Mesendoderm (in vitro differentiated cells): ENCODE measurements around the gene KRT5.

Source experiments
- DNase-seq: peaks from one replicate; pipeline ENCODE4 v3.0.0; 2013
- H2AK5ac ChIP-seq: 2 replicates; pipeline ENCODE4 v1.6.1; 2013; ENCODE audit warnings: low read length, inconsistent platforms
- H2BK120ac ChIP-seq: 2 replicates; pipeline ENCODE4 v1.6.1; 2013; ENCODE audit warnings: low read depth, mild to moderate bottlenecking, low read length, moderate library complexity, mixed read lengths
- H2BK15ac ChIP-seq: replicated peaks from 2 replicates; pipeline ENCODE4 v1.6.1; 2013; ENCODE audit warnings: low read depth, mild to moderate bottlenecking, moderate library complexity
- H2BK5ac ChIP-seq: 2 replicates; pipeline ENCODE4 v1.6.1; 2013; ENCODE audit warnings: low read length, inconsistent platforms
- H3K18ac ChIP-seq: 2 replicates; pipeline ENCODE4 v1.6.1; 2013; ENCODE audit warnings: mild to moderate bottlenecking, low read length, mixed read lengths
- H3K23ac ChIP-seq: one replicate; pipeline ENCODE4 v1.6.1; 2013; ENCODE audit warnings: low read length
- H3K27ac ChIP-seq: 2 replicates; pipeline ENCODE4 v1.5.1; 2013; ENCODE audit warnings: low read depth, mild to moderate bottlenecking, inconsistent platforms, low read length, moderate library complexity
- H3K27me3 ChIP-seq: 2 replicates; pipeline ENCODE4 v1.6.1; 2013; ENCODE audit warnings: low read length, control low read depth, mild to moderate bottlenecking, inconsistent platforms; ENCODE audit not compliant: insufficient read depth, poor library complexity
- H3K36me3 ChIP-seq: 2 replicates; pipeline ENCODE4 v1.6.1; 2013; ENCODE audit warnings: low read length, inconsistent platforms; ENCODE audit not compliant: control insufficient read depth, insufficient read depth
- H3K4ac ChIP-seq: one replicate; pipeline ENCODE4 v1.6.1; 2013; ENCODE audit warnings: low read depth, mild to moderate bottlenecking, low read length, moderate library complexity
- H3K4me1 ChIP-seq: 2 replicates; pipeline ENCODE4 v1.6.1; 2013; ENCODE audit warnings: low read depth, low read length, inconsistent platforms; ENCODE audit not compliant: control insufficient read depth
- H3K4me2 ChIP-seq: 2 replicates; pipeline ENCODE4 v1.6.1; 2013; ENCODE audit warnings: low read length
- H3K4me3 ChIP-seq: 2 replicates; pipeline ENCODE4 v1.5.1; 2013; ENCODE audit warnings: mild to moderate bottlenecking, low read length
- H3K56ac ChIP-seq: one replicate; pipeline ENCODE4 v1.6.1; 2013; ENCODE audit warnings: low read length
- H3K79me1 ChIP-seq: 2 replicates; pipeline ENCODE4 v1.6.1; 2013; ENCODE audit warnings: low read length, inconsistent platforms
- H3K79me2 ChIP-seq: 2 replicates; pipeline ENCODE4 v1.6.1; 2013; ENCODE audit warnings: mild to moderate bottlenecking, low read length; ENCODE audit not compliant: control insufficient read depth, insufficient read depth
- H3K9ac ChIP-seq: 2 replicates; pipeline ENCODE4 v1.6.1; 2013; ENCODE audit warnings: low read length, inconsistent platforms
- H4K5ac ChIP-seq: one replicate; pipeline ENCODE4 v1.6.1; 2013; ENCODE audit warnings: low read length
- H4K8ac ChIP-seq: one replicate; pipeline ENCODE4 v1.6.1; 2013; ENCODE audit warnings: low read depth, mild to moderate bottlenecking, control low read depth, low read length, moderate library complexity
- WGBS: extraction: QIAGEN DNeasy Blood & Tissue Kit; methylation state at CpG from one replicate; pipeline ENCODE4 v1.1.7; 2013; ENCODE audit warnings: low lambda C conversion rate, missing lambda C conversion rate; ENCODE audit not compliant: insufficient coverage; ENCODE audit errors: extremely low coverage; 5-methylcytosine and 5-hydroxymethylcytosine counted together

Gene KRT5

DNA sequence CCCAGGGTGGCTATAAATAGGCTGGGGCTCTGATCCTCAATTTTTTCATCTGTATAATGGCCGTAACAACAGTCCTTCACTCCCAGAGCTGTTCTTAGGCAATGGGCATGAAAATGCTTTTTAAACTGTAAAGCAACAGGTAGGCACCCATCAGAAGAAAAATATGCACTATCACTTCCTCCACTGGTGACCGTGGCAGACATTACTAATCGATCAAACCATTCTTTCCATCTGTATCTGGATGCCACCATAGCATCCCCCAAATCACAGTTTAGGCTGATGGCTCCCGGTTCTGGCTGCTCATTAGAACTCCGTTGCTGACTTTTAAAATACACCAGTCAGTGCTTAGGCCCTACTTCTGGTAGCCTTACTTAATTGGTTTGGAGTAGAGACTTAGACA, 21.5 kb upstream of the KRT5 start:
- Histone ChIP-seq H3K79me2 (no peaks in the 10 kb centered on the region), H4K5ac (no peak overlapping the region)

DNA sequence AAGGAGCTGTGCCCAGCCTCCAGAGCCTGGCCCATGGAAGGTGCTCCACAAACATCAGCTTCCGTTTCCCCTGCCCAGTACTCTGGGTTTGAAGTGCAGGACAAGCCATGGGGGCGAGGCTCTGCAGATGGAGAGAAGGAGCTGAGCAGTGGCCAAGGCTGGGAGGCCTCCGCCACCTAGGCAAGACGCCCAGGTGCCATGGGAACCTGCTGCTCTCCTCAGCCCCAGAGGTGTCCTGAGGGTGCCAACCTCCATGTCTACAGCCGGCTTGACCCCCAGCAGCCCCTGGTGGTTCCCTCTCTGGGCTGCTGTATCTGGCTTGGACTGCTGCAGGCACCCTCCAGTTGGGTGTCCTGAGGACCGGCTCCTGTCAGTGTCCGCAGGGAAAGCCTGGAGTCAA, 20.3 kb upstream of the KRT5 start:
- H4K8ac ChIP-seq = no peak overlapping the region
- no peak overlapping the region for H3K27ac ChIP-seq
- WGBS = no CpG with 5 or more reads among the region's 7 CpGs

More for the DNA sequence above, 21.5 kb upstream of the KRT5 start:
- H3K4ac ChIP-seq = no peak overlapping the region
- H3K36me3 ChIP-seq = no peaks in the 10 kb centered on the region
- H2BK120ac ChIP-seq = no peak overlapping the region
- H3K4me1 ChIP-seq = no peaks in the 10 kb centered on the region
- DNase-seq = no peak
- H3K56ac ChIP-seq = no peak overlapping the region
- H2BK15ac ChIP-seq = no peak overlapping the region
- no peak overlapping the region for H3K27ac ChIP-seq
- no peak overlapping the region for H2BK5ac ChIP-seq
- H4K8ac ChIP-seq = no peak overlapping the region
- no peak overlapping the region for H2AK5ac ChIP-seq
- H3K23ac ChIP-seq = no peak overlapping the region
- H3K9ac ChIP-seq = no peak overlapping the region
- no peaks in the 10 kb centered on the region for H3K27me3 ChIP-seq
- H3K79me1 ChIP-seq = no peaks in the 10 kb centered on the region
- H3K4me3 ChIP-seq = no peak overlapping the region
- no peak overlapping the region for H3K4me2 ChIP-seq
- no CpG with 5 or more reads among the region's 5 CpGs for WGBS
- H3K18ac ChIP-seq = no peak overlapping the region

DNA sequence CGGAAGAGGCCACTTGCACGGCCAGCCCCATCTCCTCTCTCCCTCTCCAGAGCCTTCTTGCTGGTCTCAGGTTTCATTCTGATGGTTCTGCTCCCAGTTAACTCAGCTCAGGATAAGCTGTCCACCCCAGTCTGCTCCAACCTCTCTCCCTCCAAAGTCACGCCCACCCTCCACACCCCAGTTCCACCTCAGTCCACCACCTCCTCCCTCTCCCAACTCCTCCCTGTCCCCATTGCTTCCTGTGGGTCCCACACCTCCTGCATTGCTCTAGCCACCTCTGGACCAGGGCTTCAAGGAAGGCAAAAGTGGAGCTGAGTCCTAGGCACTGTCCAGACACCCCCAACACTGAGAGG, 19.6 kb upstream of the KRT5 start:
- no peak overlapping the region for H3K23ac ChIP-seq
- no peak overlapping the region for H2BK5ac ChIP-seq
- no peak overlapping the region for H2BK120ac ChIP-seq
- H3K4ac ChIP-seq = no peak overlapping the region
- H4K8ac ChIP-seq = no peak overlapping the region
- no peak for DNase-seq
- no peak overlapping the region for H3K56ac ChIP-seq
- no peaks in the 10 kb centered on the region for H3K36me3 ChIP-seq
- H3K4me3 ChIP-seq = no peak overlapping the region
- no peaks in the 10 kb centered on the region for H3K79me1 ChIP-seq
- H3K79me2 ChIP-seq = no peaks in the 10 kb centered on the region
- no peak overlapping the region for H3K9ac ChIP-seq
- H3K27me3 ChIP-seq = no peaks in the 10 kb centered on the region
- no peak overlapping the region for H3K27ac ChIP-seq
- H3K18ac ChIP-seq = no peak overlapping the region
- WGBS = no CpG with 5 or more reads among the region's 3 CpGs
- no peak overlapping the region for H4K5ac ChIP-seq
- no peak overlapping the region for H3K4me2 ChIP-seq
- no peaks in the 10 kb centered on the region for H3K4me1 ChIP-seq
- no peak overlapping the region for H2BK15ac ChIP-seq
- no peak overlapping the region for H2AK5ac ChIP-seq

More for the DNA sequence above, 20.3 kb upstream of the KRT5 start:
- H3K79me1 ChIP-seq = no peaks in the 10 kb centered on the region
- no peak overlapping the region for H3K4me2 ChIP-seq
- H3K4me1 ChIP-seq = no peaks in the 10 kb centered on the region
- no peak for DNase-seq
- H3K4ac ChIP-seq = no peak overlapping the region
- no peak overlapping the region for H3K4me3 ChIP-seq
- no peaks in the 10 kb centered on the region for H3K27me3 ChIP-seq
- no peak overlapping the region for H3K9ac ChIP-seq
- H2BK15ac ChIP-seq = no peak overlapping the region
- no peak overlapping the region for H2BK5ac ChIP-seq
- H3K36me3 ChIP-seq = no peaks in the 10 kb centered on the region
- no peak overlapping the region for H2BK120ac ChIP-seq
- H3K79me2 ChIP-seq = no peaks in the 10 kb centered on the region
- H3K23ac ChIP-seq = no peak overlapping the region
- H3K18ac ChIP-seq = no peak overlapping the region
- H2AK5ac ChIP-seq = no peak overlapping the region
- H4K5ac ChIP-seq = no peak overlapping the region
- no peak overlapping the region for H3K56ac ChIP-seq

DNA sequence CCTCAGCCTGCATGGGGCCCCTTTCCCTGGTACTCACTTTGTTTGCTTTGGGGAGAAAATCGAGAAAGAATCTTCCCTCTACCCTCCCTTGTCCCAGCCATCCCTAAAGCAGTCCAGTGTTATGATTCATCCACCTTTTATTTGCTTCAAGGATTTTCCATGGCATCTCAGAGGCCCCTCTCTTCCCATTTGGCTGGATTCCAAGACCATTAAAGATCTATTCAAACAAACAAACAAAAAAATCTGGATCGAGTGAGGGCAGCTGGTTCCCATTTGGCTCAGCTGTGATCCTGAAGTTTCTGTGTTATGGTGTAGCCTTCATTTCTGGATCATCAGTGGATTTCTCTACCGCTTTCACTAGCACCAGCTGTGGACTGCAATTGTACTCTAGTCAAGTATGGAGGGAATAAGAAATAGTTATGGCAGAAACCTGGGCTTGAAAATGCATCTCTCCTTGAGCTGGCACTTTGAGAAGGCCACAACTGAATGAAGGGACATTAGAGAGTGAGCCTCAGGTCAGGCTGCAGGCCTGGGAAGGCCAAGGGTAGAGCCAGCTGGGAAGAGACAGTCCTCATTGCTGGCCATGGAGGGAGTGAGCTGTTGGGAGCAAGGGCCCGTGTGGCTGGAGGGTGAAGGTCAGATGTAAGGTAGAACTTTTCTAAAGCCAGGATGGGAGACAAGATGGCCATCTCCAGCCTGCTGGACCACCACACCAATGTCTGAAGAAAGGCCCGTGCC, 19.1 kb upstream of the KRT5 start:
- Histone ChIP-seq H4K8ac (no peak overlapping the region), H2BK5ac (no peak overlapping the region), H3K4me3 (no peak overlapping the region), H3K9ac (no peak overlapping the region), H3K4me2 (no peak overlapping the region), H3K4ac (no peak overlapping the region), H3K79me1 (no peaks in the 10 kb centered on the region), H2BK120ac (no peak overlapping the region), H4K5ac (no peak overlapping the region), H3K27ac (no peak overlapping the region), H3K23ac (no peak overlapping the region), H3K4me1 (no peaks in the 10 kb centered on the region), H3K27me3 (no peaks in the 10 kb centered on the region), H3K79me2 (no peaks in the 10 kb centered on the region), H3K36me3 (no peaks in the 10 kb centered on the region), H3K56ac (no peak overlapping the region), H2BK15ac (no peak overlapping the region), H2AK5ac (no peak overlapping the region), H3K18ac (no peak overlapping the region)
- no CpG with 5 or more reads among the region's 5 CpGs for WGBS
- no peak for DNase-seq

GRCh38 chr12:52537101-52537500, 16.9 kb upstream of the KRT5 start:
- no peak overlapping the region for H3K4ac ChIP-seq
- no peak overlapping the region for H3K4me3 ChIP-seq
- no peak overlapping the region for H3K56ac ChIP-seq
- WGBS = no CpG with 5 or more reads among the region's 3 CpGs
- no peak overlapping the region for H3K18ac ChIP-seq
- no peak overlapping the region for H2BK120ac ChIP-seq
- no peak for DNase-seq
- H3K36me3 ChIP-seq = no peaks in the 10 kb centered on the region
- H4K8ac ChIP-seq = no peak overlapping the region
- no peak overlapping the region for H3K9ac ChIP-seq
- H3K4me1 ChIP-seq = no peaks in the 10 kb centered on the region
- no peak overlapping the region for H3K27ac ChIP-seq
- H2BK5ac ChIP-seq = no peak overlapping the region
- no peaks in the 10 kb centered on the region for H3K79me2 ChIP-seq
- no peak overlapping the region for H2AK5ac ChIP-seq
- no peak overlapping the region for H3K23ac ChIP-seq
- no peak overlapping the region for H4K5ac ChIP-seq
- H2BK15ac ChIP-seq = no peak overlapping the region
- no peak overlapping the region for H3K4me2 ChIP-seq
- H3K27me3 ChIP-seq = no peaks in the 10 kb centered on the region
- no peaks in the 10 kb centered on the region for H3K79me1 ChIP-seq

GRCh38 chr12:52535574-52535973, 15.4 kb upstream of the KRT5 start:
- no peak overlapping the region for H3K27ac ChIP-seq
- no peak overlapping the region for H3K4ac ChIP-seq
- no peaks in the 10 kb centered on the region for H3K79me1 ChIP-seq
- no peak overlapping the region for H3K9ac ChIP-seq
- no peaks in the 10 kb centered on the region for H3K79me2 ChIP-seq
- no peak for DNase-seq
- no peak overlapping the region for H2BK5ac ChIP-seq
- H3K27me3 ChIP-seq = no peaks in the 10 kb centered on the region
- H4K5ac ChIP-seq = no peak overlapping the region
- H2BK120ac ChIP-seq = no peak overlapping the region
- H3K56ac ChIP-seq = no peak overlapping the region
- no peak overlapping the region for H2BK15ac ChIP-seq
- no peak overlapping the region for H2AK5ac ChIP-seq
- H3K23ac ChIP-seq = no peak overlapping the region
- H4K8ac ChIP-seq = no peak overlapping the region
- H3K4me2 ChIP-seq = no peak overlapping the region
- H3K4me3 ChIP-seq = no peak overlapping the region
- H3K4me1 ChIP-seq = no peaks in the 10 kb centered on the region
- H3K36me3 ChIP-seq = no peaks in the 10 kb centered on the region
- WGBS = no CpG with 5 or more reads among the region's 1 CpG
- H3K18ac ChIP-seq = no peak overlapping the region
